OCI-LY7 (cell line): ENCODE results near the gene NRXN2.

Source experiments
- CTCF ChIP-seq: fragments of 200-600 bp; sonication (generic); conservative IDR thresholded peaks from 2 replicates; pipeline ENCODE4 v1.5.1; 2014; ENCODE audit warnings: mild to moderate bottlenecking, antibody characterized with exemption, low read length, moderate library complexity, mixed read lengths
- EZH2phosphoT487 ChIP-seq: fragments of 200-600 bp; sonication (generic); IDR thresholded peaks from 2 replicates; pipeline ENCODE4 v1.6.1; 2018; ENCODE audit warnings: low read depth, borderline replicate concordance, mild to moderate bottlenecking, mixed run types, antibody characterized with exemption, low read length, moderate library complexity, mixed read lengths

GRCh38 chr11:64631675-64632074, 91.3 kb downstream of the NRXN2 start:
- TF ChIP-seq CTCF (no peak), EZH2phosphoT487 (no peak)
